Ishikawa (cell line): ENCODE results near the gene PRR12.

Experiments
- CEBPB ChIP-seq: IDR thresholded peaks from 2 replicates; pipeline ENCODE4 v1.6.1; 2012
- CREB1 ChIP-seq: IDR thresholded peaks from 2 replicates; pipeline ENCODE4 v1.6.1; 2012; ENCODE audit warnings: low read depth
- EGR1 ChIP-seq: IDR thresholded peaks from 2 replicates; pipeline ENCODE4 v1.6.1; 2012
- EP300 ChIP-seq: IDR thresholded peaks from 2 replicates; pipeline ENCODE4 v1.6.1; 2012; ENCODE audit warnings: borderline replicate concordance
- FOXM1 ChIP-seq: IDR thresholded peaks from 2 replicates; pipeline ENCODE4 v1.6.1; 2012; ENCODE audit warnings: low read depth, borderline replicate concordance
- NFIC ChIP-seq: IDR thresholded peaks from 2 replicates; pipeline ENCODE4 v1.6.1; 2012
- RAD21 ChIP-seq: IDR thresholded peaks from 2 replicates; pipeline ENCODE4 v1.6.1; 2012; ENCODE audit warnings: low read depth
- TAF1 ChIP-seq: IDR thresholded peaks from 2 replicates; pipeline ENCODE4 v1.6.1; 2012; ENCODE audit warnings: low read depth, mild to moderate bottlenecking
- TCF12 ChIP-seq: IDR thresholded peaks from 2 replicates; pipeline ENCODE4 v1.6.1; 2012; ENCODE audit warnings: low read depth
- TEAD4 ChIP-seq: IDR thresholded peaks from 2 replicates; pipeline ENCODE4 v1.6.1; 2012
- YY1 ChIP-seq: IDR thresholded peaks from 2 replicates; pipeline ENCODE4 v1.6.1; 2012; ENCODE audit warnings: low read depth
- ZBTB7A ChIP-seq: IDR thresholded peaks from 2 replicates; pipeline ENCODE4 v1.6.1; 2012; ENCODE audit warnings: low read depth
- TF ChIP-seq, protein P1 (sequence below): IDR thresholded peaks from 2 replicates; pipeline ENCODE4 v1.6.1; 2012
- TF ChIP-seq, protein P2 (sequence below): IDR thresholded peaks from 2 replicates; pipeline ENCODE4 v1.6.1; 2012
- TF ChIP-seq, protein P3 (sequence below): IDR thresholded peaks from 2 replicates; pipeline ENCODE4 v1.6.1; 2012; ENCODE audit warnings: low read depth, mild to moderate bottlenecking

PRR12 gene

DNA sequence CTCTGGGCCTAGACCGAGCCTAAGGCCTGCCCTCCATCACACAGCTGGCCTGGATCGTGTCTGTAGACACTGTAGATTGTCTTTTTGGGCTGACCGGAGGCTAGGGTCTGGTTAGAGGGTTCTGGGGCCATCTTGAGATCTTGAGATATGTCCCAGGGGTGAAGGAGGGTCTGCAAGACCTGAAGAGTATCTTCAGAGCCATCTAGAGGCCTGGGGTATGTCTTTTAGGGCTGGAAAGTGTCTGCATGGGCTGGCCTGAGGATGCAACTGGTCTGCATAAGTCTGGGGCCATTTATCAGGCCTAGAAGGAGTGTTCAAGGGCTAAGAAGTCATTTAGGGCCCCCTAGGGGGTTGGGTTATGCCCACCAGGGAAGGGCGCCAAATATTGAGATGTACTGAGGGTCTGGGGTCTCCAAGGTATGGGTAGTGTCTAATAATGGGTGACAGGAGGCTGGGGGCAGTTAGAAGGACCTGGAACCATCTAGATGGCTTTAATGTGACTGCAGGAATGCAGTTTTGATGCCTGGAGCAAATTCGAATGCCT, 51.6 kb downstream of the PRR12 start:
- TF ChIP-seq TCF12 (no peak), TAF1 (no peak), FOXM1 (no peak), NFIC (no peak)
- TF ChIP-seq, protein P1, sequence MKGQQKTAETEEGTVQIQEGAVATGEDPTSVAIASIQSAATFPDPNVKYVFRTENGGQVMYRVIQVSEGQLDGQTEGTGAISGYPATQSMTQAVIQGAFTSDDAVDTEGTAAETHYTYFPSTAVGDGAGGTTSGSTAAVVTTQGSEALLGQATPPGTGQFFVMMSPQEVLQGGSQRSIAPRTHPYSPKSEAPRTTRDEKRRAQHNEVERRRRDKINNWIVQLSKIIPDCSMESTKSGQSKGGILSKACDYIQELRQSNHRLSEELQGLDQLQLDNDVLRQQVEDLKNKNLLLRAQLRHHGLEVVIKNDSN: no peak
- TF ChIP-seq, protein P2, sequence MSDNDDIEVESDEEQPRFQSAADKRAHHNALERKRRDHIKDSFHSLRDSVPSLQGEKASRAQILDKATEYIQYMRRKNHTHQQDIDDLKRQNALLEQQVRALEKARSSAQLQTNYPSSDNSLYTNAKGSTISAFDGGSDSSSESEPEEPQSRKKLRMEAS: no peak

DNA sequence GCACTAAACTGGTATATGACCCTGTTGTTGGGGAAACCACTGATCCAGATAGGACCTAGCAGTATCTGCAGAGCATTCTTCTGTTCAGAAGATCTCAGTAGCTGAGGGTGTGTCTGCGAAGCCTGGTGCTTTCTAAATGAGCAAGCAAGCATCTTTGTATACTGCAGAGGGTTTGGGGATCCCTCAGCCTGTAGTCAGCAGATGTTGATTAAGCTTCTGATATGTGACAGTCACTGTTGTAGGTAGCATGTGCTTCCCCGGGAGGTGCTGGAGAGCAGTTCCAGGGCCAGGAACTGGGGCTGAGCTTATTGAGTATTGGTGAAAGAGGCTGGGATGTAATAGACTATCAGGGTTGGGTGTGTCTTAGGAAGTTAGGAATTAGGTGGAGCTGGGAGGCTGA, 52.5 kb downstream of the PRR12 start:
- TF ChIP-seq TCF12 (no peak), YY1 (no peak), TEAD4 (no peak), RAD21 (no peak), ZBTB7A (no peak)
- TF ChIP-seq, protein P3, sequence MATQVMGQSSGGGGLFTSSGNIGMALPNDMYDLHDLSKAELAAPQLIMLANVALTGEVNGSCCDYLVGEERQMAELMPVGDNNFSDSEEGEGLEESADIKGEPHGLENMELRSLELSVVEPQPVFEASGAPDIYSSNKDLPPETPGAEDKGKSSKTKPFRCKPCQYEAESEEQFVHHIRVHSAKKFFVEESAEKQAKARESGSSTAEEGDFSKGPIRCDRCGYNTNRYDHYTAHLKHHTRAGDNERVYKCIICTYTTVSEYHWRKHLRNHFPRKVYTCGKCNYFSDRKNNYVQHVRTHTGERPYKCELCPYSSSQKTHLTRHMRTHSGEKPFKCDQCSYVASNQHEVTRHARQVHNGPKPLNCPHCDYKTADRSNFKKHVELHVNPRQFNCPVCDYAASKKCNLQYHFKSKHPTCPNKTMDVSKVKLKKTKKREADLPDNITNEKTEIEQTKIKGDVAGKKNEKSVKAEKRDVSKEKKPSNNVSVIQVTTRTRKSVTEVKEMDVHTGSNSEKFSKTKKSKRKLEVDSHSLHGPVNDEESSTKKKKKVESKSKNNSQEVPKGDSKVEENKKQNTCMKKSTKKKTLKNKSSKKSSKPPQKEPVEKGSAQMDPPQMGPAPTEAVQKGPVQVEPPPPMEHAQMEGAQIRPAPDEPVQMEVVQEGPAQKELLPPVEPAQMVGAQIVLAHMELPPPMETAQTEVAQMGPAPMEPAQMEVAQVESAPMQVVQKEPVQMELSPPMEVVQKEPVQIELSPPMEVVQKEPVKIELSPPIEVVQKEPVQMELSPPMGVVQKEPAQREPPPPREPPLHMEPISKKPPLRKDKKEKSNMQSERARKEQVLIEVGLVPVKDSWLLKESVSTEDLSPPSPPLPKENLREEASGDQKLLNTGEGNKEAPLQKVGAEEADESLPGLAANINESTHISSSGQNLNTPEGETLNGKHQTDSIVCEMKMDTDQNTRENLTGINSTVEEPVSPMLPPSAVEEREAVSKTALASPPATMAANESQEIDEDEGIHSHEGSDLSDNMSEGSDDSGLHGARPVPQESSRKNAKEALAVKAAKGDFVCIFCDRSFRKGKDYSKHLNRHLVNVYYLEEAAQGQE: no peak
- TF ChIP-seq, protein P1: no peak

DNA sequence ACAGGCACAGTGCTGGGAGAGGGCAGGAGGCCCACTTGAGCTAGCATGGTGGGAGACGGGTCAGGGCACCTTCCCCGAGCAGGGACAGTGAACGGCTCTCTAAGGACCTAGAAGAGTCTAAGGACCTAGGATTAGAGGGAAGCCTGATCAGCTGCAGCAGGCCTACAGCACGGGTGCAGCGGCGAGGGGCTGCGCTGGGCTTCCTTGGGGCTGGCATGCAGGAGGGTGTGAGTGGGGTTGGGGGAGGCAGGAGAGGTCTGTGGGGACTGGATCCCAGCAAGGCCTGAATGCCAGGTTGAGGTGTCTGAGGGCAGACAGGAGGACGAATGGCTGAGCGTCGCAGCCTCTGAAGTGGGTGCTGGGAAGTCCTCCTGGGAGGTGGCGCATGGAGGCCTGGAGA, 54.6 kb downstream of the PRR12 start:
- TF ChIP-seq NFIC: no peak
- TF ChIP-seq CREB1: no peak
- TF ChIP-seq ZBTB7A: no peak
- no peak for TF ChIP-seq YY1
- TF ChIP-seq TCF12: no peak
- TF ChIP-seq, protein P1: no peak
- TF ChIP-seq TEAD4: no peak
- TF ChIP-seq RAD21: no peak
- no peak for TF ChIP-seq EGR1
- no peak for TF ChIP-seq FOXM1
- TF ChIP-seq, protein P2: no peak
- no peak for TF ChIP-seq EP300
- no peak for TF ChIP-seq TAF1
- no peak for TF ChIP-seq CEBPB
- TF ChIP-seq, protein P3: no peak

DNA sequence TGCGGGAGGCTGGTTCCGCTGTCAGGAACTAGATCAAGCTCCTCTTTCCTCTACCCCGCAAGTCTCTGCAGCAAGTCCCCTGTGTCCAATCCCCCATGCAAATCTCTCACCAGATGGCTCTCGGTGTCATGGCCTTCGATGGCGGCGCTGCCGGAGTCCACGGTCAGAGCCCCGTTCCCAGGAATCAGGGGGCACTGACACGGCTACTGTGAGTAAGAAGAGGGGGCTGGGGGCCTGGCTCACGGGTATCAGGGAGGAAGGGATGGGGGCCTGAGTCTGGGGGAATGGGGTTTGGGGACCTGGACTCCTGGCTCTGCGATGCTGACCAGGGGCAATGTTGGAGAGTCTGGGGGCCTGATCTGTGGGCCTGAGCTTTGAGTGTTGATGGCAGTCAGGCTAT, 55.0 kb downstream of the PRR12 start:
- TF ChIP-seq TAF1 (no peak), FOXM1 (no peak), CREB1 (no peak), YY1 (no peak), EGR1 (no peak), TEAD4 (no peak), NFIC (no peak), RAD21 (no peak), TCF12 (no peak), EP300 (no peak), ZBTB7A (no peak), CEBPB (no peak)
- TF ChIP-seq, protein P3: no peak
- TF ChIP-seq, protein P1: no peak
- TF ChIP-seq, protein P2: no peak
